Calu3 (cell line): ENCODE measurements around the gene PLEKHA7. TPM values are rescaled to one million over a fixed set of nuclear protein-coding genes. Genes with fewer than 3 reads are reported as not detected.

Experiments used
- BruUV-seq: library from RNA; stranded (reverse); fragments of 400-500 nt; replicated peaks from 2 replicates; lab custom pipeline; 2021; lab: Mats Ljungman, UMichigan
- CTCF ChIA-PET: fragments of 300-600 bp; sonication (Branson Sonifier 250); formaldehyde crosslinking; loops from one replicate; lab custom pipeline; 2022; ENCODE audit warnings: antibody characterized with exemption; lab: Charles Lee
- DNase-seq: peaks from one replicate; pipeline ENCODE4 v3.0.0; 2022
- H3K27ac Mint-ChIP-seq: one replicate; pipeline ENCODE4 v1.8.0; 2022; ENCODE audit warnings: mixed read lengths; ENCODE audit not compliant: unreplicated experiment
- H3K27me3 Mint-ChIP-seq: one replicate; pipeline ENCODE4 v1.8.0; 2022; ENCODE audit warnings: mixed read lengths; ENCODE audit not compliant: unreplicated experiment
- H3K36me3 Mint-ChIP-seq: one replicate; pipeline ENCODE4 v1.8.0; 2022; ENCODE audit warnings: mild to moderate bottlenecking, moderate library complexity, mixed read lengths; ENCODE audit not compliant: insufficient read depth, unreplicated experiment
- H3K4me1 Mint-ChIP-seq: one replicate; pipeline ENCODE4 v1.8.0; 2022; ENCODE audit warnings: mild to moderate bottlenecking, low read depth, mixed read lengths; ENCODE audit not compliant: unreplicated experiment
- H3K4me3 Mint-ChIP-seq: one replicate; pipeline ENCODE4 v1.8.0; 2022; ENCODE audit warnings: mild to moderate bottlenecking, low read depth, moderate library complexity, mixed read lengths; ENCODE audit not compliant: unreplicated experiment
- H3K9me3 Mint-ChIP-seq: one replicate; pipeline ENCODE4 v1.8.0; 2022; ENCODE audit warnings: low read depth, mixed read lengths; ENCODE audit not compliant: unreplicated experiment
- intact Hi-C: fragments of 100-400 bp; cut with micrococcal nuclease; formaldehyde crosslinking; loops from one replicate; pipeline ENCODE4 v1.10.0; 2022; ENCODE audit not compliant: unreplicated experiment
- total RNA-seq: library from RNA; stranded (reverse); gene quantifications from 2 replicates; pipeline ENCODE4 v1.2.3, GENCODE V29; 2022
- TF ChIP-seq, protein P1 (sequence below): fragments of 200-600 bp; IDR thresholded peaks from one replicate; pipeline ENCODE4 v1.8.0; 2022; ENCODE audit warnings: antibody characterized with exemption; ENCODE audit not compliant: unreplicated experiment

PLEKHA7 gene
- total RNA-seq, 1 experiment from 2014 or later: 138 TPM

DNA sequence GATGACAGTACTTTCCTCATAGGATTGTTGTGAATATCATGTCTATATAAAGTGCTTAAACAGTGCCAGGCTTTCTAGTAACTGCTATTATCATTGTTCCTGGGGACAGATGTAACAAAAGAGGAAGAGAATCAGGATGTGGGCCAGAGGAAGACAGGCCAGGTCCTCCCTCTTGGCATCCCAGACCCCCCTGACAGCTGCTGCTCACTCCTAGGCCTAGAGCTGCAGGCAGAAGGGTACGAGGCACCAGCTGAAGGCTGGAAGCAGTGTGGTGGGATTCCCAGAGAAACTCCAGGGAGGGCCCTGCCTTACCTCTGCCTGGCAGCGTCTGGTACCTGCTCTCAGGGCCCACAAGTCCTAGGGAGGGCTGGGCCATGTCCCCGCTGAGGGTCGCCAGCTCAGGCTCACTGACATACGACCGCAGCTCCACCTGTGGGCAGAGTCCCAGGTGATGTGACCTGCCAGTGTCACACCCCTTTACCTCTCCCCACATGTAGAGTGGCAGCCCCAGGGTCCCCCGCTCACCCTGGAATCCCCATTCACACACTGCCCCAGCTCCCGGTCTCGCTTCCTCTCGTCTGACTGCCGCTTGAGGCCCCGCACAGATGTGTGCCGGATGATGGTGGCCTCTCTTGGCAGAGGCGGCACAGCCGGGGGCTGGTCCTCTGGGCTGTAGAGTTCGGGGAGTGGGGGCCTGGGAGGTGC lies 223.6 kb downstream of the PLEKHA7 start:
- BruUV-seq: no TSS peak
- peaks cover 78% of the 10 kb centered on the region for H3K36me3 Mint-ChIP-seq
- H3K27me3 Mint-ChIP-seq: no peaks in the 10 kb centered on the region
- no peak overlapping the region for H3K4me3 Mint-ChIP-seq
- TF ChIP-seq, protein P1, sequence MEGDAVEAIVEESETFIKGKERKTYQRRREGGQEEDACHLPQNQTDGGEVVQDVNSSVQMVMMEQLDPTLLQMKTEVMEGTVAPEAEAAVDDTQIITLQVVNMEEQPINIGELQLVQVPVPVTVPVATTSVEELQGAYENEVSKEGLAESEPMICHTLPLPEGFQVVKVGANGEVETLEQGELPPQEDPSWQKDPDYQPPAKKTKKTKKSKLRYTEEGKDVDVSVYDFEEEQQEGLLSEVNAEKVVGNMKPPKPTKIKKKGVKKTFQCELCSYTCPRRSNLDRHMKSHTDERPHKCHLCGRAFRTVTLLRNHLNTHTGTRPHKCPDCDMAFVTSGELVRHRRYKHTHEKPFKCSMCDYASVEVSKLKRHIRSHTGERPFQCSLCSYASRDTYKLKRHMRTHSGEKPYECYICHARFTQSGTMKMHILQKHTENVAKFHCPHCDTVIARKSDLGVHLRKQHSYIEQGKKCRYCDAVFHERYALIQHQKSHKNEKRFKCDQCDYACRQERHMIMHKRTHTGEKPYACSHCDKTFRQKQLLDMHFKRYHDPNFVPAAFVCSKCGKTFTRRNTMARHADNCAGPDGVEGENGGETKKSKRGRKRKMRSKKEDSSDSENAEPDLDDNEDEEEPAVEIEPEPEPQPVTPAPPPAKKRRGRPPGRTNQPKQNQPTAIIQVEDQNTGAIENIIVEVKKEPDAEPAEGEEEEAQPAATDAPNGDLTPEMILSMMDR: no peak
- DNase-seq: no peak
- H3K27ac Mint-ChIP-seq: peak overlapping the region; percentile 53
- H3K9me3 Mint-ChIP-seq: no peaks in the 10 kb centered on the region
- H3K4me1 Mint-ChIP-seq: peaks cover 53% of the 10 kb centered on the region
- intact Hi-C loops: no loop called here
- CTCF ChIA-PET: no interaction called here

DNA sequence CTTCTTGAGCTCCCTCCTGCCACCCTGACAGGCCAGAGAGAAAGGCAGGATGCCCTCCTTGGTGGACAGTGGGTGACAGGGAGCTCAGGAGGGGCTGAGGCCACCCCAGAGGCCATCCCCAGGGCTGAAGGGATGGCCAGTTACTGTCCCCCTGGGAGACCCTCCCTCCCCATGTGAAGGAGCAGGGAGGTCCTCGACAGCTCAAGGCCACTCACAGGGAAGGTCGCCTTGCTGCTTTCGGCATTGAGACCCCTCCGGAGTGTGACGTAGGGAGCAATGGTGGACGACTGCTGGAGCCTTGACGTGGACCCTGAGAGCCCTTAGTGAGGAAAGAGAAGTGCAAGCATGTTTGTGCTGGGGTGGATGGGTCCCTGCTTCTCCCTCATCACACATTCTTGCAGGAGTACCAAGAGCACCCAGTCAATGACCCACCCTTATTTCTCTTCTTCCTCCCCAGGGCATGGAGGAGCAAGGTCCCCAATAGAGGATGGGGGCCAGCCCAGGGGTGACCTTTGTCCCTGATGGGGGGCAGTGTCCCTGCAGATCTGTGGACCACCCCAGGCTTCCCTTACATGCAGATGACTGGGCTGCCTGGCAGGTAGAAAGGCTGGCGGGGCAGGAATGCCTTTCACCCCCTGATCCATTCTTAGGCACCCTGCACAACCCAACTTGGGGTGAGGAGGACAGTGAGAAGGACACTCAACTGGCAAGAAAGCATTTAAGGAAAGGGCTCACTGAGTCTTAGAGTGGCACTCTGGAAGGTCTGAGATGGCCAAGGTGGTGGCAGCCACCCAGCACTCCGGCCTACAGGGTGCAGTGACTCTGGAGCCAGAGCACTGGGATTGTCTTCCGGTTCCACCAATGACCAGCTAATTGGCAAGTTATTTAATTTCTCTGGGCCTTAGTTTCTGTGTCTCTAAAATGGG lies 224.4 kb downstream of the PLEKHA7 start:
- no TSS peak for BruUV-seq
- DNase-seq: no peak
- TF ChIP-seq, protein P1: no peak
- CTCF ChIA-PET: interaction anchor here (1.8 kb wide), 1 partner anchor 92 kb away, joined by 5 read pairs; no protein-coding TSS in a partner anchor
- Mint-ChIP-seq H3K9me3 (no peaks in the 10 kb centered on the region), H3K27me3 (no peaks in the 10 kb centered on the region), H3K27ac (peak overlapping the region; percentile 61), H3K4me3 (no peak overlapping the region), H3K36me3 (peaks cover 78% of the 10 kb centered on the region), H3K4me1 (peaks cover 57% of the 10 kb centered on the region)
- intact Hi-C loops: loop anchor here (2.0 to 5.0 kb wide), 3 partner anchors 31 to 272 kb away; no protein-coding TSS in a partner anchor

DNA sequence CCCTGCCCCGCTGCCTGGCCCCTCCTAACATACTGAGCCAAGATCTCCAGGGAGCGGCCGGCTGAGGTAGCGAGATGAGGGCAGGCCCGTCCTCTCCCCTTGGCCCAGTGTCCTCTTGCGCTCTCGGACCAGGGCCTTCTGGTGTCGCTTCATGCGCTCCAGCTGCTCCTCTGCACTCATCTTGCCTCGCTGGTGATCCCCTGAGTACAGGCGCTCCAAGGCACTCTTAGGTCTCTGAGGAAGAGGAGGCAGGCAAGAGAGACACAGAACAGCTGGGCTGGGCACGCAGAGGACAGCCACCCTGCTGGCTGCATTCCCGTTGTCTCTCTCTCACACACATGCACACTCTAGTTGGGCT lies 225.2 kb downstream of the PLEKHA7 start:
- H3K27me3 Mint-ChIP-seq: no peaks in the 10 kb centered on the region
- DNase-seq: no peak
- TF ChIP-seq, protein P1: no peak
- BruUV-seq: no TSS peak
- H3K27ac Mint-ChIP-seq: peak overlapping the region; percentile 48
- peaks cover 64% of the 10 kb centered on the region for H3K4me1 Mint-ChIP-seq
- CTCF ChIA-PET: interaction anchor here (1.8 kb wide), 1 partner anchor 93 kb away, joined by 5 read pairs; no protein-coding TSS in a partner anchor
- no peaks in the 10 kb centered on the region for H3K9me3 Mint-ChIP-seq
- H3K36me3 Mint-ChIP-seq: peaks cover 76% of the 10 kb centered on the region
- intact Hi-C loops: loop anchor here (2.0 to 5.0 kb wide), 3 partner anchors 32 to 273 kb away; no protein-coding TSS in a partner anchor
- no peak overlapping the region for H3K4me3 Mint-ChIP-seq

DNA sequence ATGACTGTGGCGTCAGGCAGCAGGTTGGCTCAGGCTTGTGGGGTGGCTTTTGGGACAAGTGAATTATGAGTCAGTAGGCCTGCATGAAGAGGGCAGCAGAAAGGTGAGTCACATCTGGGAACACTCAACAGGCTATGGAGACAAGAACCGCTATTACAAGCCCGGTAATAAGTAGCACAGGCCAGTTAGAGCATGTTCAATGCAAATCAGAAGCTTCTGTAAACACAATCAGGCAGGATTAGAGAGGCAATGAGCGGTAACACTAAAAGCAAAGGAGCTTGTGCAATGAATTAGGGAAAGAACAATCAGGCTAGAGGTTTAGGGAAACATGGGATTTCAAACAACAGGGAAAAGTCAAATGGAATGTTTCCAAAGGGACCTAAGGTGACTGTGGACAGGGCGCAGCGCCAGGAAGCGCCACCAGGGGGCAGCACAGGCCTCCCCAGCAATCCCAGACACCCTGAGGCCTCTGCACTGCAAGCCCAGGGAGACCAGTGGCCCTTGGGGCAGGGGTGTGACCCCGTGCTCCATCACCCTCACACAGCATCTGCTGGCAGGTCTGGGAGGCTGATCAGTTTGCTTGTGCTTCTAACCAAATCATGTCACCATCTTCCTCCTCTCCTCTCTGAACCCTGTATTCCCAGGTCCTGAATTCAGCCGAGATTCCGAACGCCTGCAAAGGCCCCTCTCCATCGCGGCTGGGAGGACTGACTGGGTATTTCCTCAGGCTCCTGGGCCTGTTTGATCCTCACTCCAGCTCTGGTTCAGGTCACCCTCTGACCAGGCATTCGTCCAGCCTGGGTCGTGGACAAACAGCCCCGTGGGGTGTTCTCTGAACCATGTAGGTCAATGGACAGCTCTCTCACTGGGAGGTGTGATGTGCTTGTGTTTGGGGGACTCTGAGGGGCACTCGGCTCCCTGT lies 225.8 kb downstream of the PLEKHA7 start:
- peak overlapping the region; percentile 48 for H3K27ac Mint-ChIP-seq

More for the DNA sequence above, 225.8 kb downstream of the PLEKHA7 start:
- Mint-ChIP-seq H3K27me3 (no peaks in the 10 kb centered on the region), H3K36me3 (peaks cover 74% of the 10 kb centered on the region), H3K9me3 (no peaks in the 10 kb centered on the region), H3K4me3 (peak overlapping the region; percentile 47), H3K4me1 (peaks cover 71% of the 10 kb centered on the region)
- BruUV-seq: no TSS peak
- DNase-seq: peak; percentile 79
- intact Hi-C loops: loop anchor here (2.0 to 5.0 kb wide), 3 partner anchors 32 to 274 kb away; no protein-coding TSS in a partner anchor
- TF ChIP-seq, protein P1: peak; percentile 96
- CTCF ChIA-PET: interaction anchor here (0.5 to 1.8 kb wide), 3 partner anchors 9 to 93 kb away, joined by 5 read pairs; no protein-coding TSS in a partner anchor
